ENCODE measurements around the gene NLE1.

DNA sequence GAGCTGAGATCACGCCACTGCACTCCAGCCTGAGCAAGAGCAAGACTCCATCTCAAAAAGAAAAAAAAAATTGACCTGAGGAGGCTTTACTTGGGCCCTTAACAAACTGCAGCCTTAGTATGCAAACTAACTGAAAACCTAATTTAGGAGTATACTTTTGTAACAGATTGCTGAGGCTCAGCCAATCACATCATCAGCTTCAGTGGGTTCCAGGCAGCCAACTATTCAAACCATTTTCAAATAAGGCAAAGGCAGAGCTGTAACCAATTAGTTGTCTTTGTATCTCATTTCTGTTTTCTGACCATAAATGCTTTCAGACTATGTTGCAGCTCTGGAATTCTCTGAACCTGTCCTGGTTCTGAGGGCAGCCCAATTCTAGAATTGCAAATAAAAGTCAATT, 46.4 kb downstream of the NLE1 start:
- TF ChIP-seq, protein P1, sequence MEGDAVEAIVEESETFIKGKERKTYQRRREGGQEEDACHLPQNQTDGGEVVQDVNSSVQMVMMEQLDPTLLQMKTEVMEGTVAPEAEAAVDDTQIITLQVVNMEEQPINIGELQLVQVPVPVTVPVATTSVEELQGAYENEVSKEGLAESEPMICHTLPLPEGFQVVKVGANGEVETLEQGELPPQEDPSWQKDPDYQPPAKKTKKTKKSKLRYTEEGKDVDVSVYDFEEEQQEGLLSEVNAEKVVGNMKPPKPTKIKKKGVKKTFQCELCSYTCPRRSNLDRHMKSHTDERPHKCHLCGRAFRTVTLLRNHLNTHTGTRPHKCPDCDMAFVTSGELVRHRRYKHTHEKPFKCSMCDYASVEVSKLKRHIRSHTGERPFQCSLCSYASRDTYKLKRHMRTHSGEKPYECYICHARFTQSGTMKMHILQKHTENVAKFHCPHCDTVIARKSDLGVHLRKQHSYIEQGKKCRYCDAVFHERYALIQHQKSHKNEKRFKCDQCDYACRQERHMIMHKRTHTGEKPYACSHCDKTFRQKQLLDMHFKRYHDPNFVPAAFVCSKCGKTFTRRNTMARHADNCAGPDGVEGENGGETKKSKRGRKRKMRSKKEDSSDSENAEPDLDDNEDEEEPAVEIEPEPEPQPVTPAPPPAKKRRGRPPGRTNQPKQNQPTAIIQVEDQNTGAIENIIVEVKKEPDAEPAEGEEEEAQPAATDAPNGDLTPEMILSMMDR (IDR thresholded peaks at IDR 0.05) = no peak
- TF ChIP-seq EZH2 (IDR thresholded peaks at IDR 0.05) = no peak
- TF ChIP-seq EZH2phosphoT487 (IDR thresholded peaks at IDR 0.05) = no peak
